SK-N-MC (cell line): Measurements from ENCODE around the gene FAM72B.
"Not testable (repeated sequence)": the region's sequence is repeated elsewhere in the genome, so short reads cannot be mapped to it uniquely, and the experiment has no call there.

Experiments used
- EZH2 ChIP-seq: fragments of 200-600 bp; sonication (generic); IDR thresholded peaks from one replicate; pipeline ENCODE4 v1.6.1; 2017; ENCODE audit warnings: antibody characterized with exemption
- POLR2AphosphoS5 ChIP-seq: IDR thresholded peaks from 2 replicates; pipeline ENCODE4 v1.6.1; 2012; ENCODE audit warnings: mild to moderate bottlenecking, low read depth, low read length, borderline replicate concordance

DNA sequence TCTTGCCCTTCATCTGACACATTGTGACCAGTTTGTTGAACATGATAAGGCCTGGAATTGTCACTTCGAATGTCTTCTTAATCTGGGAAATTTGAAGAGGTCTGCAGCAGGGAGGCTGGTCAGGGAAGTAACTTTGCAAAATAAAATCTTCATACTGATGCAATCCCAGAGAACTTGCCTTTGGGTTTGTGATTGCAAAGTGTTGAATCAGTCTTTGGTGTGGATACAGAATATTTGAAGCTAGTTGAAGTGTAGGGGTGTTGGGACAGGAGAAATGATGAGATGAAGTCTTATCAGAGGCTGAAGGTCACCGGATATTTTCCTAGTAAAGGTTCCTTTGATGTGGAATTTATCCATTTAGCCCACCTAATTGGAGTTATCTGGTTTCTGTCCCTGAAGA lies 42.8 kb upstream of the FAM72B start:
- TF ChIP-seq EZH2, POLR2AphosphoS5: not testable (repeated sequence)
